HG03575 (cell line): Measurements from ENCODE around the gene PARL.

Experiments used
- ATAC-seq: cut with Tn5 transposase; IDR thresholded peaks from one replicate; pipeline ENCODE4 v1.9.1; 2021; ENCODE audit not compliant: unreplicated experiment, insufficient number of reproducible peaks, low FRiP score; ENCODE audit errors: extremely low read depth

Gene PARL

DNA sequence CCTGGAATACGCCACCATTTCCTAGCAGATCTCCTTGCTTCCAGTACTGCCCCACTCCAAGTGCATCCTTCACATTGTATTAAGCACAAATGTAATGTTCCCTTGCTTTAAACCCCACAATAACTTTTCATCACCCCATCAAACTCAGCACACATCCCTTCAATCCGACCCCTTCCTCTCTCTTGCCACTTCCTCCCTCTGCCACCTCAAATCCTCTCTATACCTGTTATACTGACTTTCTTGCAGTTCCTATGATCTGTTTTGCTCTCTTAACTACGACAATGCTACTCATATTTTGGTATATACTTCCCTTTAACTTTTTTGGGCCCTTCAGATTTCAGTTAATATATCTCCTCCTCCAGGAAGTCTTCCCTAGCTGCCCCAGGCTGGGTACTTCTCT lies 14.1 kb downstream of the PARL start:
- no peak for ATAC-seq

DNA sequence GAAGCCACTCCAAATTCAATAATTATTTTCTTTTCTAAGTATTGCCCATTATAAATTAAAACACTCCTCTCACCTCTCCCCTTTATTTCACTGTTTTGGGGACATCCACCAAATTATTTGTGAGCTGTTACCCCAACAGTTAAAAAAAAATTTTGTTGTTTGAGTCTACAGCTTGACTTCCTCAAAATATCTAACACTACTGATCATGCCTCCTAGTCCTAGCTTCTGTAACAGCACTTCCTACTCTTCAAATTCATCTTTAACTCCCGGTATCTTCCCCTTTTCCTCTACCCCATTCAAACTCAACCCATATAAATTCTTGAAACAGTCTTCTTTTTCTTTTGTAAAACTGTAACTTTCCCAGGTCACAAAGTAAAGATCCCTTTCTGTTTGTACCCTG lies 15.9 kb downstream of the PARL start:
- ATAC-seq: no peak

- no peak for ATAC-seq
These were observed 22.1 kb downstream of the PARL start for GRCh38 chr3:183862610-183863009.

DNA sequence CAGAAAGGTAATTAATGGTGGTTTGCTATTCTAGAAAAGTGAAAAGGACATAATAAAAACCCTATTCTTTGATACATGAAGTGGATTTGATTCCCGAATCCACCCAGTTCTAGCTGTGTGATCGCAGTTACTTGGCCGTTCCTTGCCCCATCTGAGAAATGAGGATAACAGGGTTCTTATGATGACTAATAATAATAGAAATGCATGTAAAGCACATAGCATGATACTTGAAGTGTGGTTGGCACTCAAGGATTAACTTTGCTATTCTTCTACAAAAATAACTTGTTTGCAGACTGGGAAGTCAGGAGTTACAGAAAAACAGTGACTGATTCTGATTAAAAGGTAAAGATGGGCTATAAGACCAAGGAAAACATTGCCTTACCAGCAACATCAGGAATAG lies 26.8 kb downstream of the PARL start:
- ATAC-seq: no peak

DNA sequence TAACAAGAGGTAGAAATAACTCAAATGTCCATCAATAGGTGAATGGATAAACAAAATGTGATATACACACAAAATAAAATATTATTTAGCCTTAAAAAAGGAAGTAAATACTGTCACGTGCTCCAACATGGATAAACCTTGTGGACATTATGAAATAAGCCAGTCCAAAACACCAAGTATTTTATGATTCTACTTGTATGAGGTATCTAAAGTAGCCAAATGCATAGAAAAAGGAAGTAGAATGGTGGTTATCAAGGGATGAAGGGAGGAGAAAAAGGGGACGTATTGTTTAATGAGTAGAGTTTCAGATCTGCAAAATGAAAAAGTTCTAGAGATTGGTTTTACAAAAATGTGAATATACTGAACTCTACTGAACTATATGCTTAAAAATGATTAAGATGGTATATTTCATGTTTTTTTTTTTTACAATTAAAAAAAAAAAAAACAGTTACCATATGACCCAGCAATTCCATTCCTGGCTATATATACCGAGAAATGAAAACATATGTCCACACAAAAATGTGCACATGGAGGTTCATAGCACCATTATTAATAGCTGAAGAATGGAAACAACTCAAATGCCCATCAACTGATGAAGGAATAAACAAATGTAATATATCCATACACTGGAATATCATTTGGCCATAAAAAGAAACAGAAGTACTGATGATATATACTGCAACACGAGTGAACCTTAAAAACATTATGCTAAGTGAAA lies 30.2 kb downstream of the PARL start:
- no peak for ATAC-seq

GRCh38 chr3:183845608-183846288 lies 38.9 kb downstream of the PARL start:
- ATAC-seq: no peak

- no peak for ATAC-seq
These were observed 39.6 kb downstream of the PARL start for GRCh38 chr3:183845090-183845489.

GRCh38 chr3:183844606-183845005 lies 40.1 kb downstream of the PARL start:
- no peak for ATAC-seq

DNA sequence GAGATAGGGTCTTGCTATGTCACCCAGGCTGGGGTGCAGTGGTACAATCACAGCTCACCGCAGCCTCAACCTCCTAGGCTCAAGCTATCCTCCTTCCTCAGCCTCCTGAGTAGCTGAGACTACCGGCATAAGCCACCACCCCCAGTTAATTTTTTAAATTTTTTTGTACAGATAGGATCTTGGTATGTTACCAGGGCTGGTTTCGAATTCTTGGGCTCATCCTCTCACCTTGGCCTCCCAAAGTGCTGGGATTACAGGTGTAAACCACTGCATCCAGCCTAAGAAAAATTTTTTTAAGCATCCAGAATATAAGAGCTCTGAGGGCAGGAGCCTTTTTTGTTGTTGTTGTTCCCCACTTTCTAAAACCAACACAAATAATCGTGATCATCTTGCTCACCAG lies 44.9 kb downstream of the PARL start:
- no peak for ATAC-seq

DNA sequence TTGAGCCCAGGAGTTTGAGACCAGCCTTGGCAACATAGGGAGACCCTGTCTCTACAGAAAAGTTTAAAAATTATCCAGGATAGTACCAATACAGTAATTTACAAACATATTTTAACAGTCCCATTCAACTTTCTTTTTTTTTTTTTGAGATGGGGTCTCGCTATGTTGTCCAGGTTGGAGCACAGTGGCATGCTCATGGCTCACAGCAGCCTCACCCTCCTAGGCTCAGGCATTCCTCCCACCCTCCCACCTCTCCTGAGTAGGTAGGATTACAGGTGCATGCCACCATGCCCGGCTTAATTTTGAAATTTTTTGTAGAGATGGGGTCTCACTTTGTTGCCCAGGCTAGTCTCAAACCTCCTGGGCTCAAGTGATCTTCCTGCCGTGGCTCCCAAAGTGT lies 46.8 kb downstream of the PARL start:
- no peak for ATAC-seq

DNA sequence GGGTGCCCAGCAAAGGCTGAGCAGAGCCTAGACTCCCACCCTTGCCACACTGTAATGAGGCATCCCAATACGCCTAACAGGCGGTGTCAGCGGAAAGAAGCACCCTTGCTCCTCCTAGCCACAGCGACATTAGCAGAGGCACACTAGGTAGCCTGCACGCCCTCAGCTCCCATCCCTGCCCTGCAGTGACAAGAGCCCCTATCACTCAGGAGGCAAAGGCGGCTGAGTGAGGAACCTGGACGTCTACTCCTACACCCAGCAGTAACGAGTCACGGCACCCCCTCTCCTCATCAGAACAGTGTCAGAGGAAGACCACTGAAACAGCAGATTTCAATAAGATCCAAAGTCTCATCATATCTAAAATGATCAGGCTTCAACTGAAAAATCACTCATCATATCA lies 47.3 kb downstream of the PARL start:
- no peak for ATAC-seq

DNA sequence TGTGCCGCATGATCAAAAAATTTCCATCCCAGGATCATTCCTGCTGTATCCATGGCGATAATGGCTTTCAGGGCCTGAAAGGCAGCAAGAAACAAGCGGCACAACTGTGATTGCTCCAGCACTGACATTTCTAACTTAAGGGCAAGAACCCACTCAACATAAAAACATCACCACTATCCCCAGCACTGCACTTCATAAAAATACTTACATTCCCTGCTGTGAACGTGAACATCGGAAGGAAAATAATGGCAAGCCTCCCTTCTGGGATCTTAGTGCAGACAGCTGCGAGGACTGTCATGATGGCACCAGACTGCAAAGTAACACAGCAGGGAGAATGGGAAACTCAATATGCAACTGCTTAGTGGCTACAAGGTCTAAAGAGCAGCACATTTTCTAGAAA lies 51.2 kb downstream of the PARL start:
- no peak for ATAC-seq

GRCh38 chr3:183830187-183830586 lies 54.5 kb downstream of the PARL start:
- ATAC-seq: no peak

DNA sequence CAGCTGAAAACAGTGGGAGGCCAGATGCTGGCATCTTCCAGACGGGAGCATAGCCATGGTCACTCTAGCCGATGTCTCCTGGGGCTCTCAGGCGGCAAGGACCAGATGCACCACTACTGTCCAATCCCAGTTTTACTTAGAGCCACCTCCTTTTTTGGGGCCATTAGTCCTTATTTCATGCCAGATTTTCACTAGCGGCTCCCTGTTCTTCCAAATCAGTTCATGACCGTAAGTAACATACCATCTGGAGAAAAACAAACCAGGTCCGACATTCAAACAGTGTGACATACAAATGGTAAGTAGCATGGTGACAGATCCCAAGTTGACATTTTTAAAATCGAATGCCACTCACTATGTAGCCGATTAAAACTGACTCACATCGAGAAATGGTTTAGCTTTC lies 55.2 kb downstream of the PARL start:
- ATAC-seq: no peak

DNA sequence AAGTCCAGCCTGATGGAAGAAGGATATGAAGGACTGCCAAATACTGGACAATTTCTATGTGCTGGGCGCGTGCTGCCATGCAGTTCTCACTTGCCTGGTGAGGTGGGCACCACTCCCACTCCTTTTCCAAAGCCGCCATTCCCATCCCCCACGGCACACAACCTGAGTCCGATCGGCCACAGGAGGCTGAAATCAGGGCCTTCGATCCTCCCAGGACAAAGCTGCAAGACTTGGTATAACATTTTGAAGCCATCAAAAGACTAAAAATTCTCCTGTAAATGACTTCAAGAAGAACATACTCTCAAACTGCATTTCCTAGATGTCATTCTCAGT lies 56.2 kb downstream of the PARL start:
- no peak for ATAC-seq

- ATAC-seq: no peak
These were observed 56.7 kb downstream of the PARL start for GRCh38 chr3:183827809-183828537.

DNA sequence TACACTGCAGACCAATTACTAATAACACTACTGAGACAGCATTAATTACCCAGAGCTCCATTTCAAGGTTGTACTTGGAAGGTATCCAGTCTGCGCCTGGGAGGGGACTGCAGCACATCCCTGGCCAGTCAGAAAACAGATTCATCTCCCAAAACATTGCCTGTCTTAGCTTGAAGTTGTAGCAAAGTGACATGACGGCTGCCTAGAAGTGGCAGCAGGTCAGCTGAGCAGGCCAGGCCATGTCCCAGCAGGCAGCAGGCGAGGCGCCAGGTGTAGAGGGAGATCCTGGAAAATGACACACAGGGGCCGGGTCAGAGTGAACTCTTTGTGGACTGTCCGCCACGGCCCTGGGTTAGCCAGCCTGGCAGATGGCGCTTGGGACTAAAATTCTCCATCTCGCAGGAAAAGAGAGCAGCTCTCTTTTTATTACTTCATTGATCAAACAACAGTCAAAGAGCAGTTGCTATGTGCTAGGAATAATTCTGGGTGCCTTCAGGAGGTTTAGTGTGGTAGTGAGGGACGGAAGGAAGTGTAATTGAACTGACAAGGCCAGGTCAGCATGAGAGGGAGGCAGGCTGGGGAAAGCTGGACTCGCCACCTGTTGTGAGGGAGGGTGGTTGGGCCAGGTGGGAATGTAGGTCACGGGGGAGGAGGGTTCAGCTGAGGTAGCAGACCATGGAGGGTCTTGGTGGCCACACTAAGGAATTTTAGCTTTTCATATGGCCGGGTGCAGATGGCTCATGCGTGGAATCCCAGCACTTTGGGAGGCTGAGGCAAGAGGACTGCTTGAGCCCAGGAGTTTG lies 58.0 kb downstream of the PARL start:
- no peak for ATAC-seq

DNA sequence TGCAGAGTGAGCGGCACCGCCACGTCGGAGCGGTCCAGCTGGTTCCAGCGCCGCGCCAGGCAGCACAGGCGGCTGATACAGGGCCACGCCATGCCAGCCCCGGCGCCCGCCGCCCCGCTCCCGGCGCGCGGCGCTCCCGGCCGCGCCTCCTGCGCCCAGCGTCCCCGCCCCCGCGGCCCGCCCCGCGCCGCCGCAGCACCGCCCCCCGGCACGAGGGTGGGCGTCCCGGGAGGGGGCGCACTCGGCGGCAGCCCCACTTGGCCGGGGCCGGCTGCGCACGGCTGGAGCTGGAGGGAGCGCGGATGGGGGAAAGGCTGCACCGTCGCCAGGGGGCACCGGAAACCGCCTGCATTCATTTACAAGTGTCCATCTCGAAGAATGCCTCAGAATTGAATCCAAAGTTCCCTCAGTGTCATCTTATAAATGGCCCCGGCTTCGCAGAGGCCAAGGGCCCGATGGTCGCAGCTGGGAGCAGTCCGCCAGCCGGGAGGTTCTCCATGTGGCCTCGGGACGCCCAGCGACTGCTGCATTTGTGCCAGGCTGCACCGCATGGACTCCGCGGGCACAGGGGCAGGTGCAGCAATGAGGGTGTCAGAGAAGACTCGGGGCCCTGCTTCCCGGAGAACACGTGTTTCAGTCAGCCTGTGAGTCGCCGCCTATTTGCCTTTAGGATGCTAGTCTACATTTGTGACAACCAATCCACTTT lies 59.1 kb downstream of the PARL start, which contains the start of gene MAP6D1:
TSS of gene MAP6D1 (minus strand) at position 122 of the 706 bp plus-strand sequence. CDS start at position 92, 30 bp downstream.
- no peak for ATAC-seq
